Measurements from ENCODE around the gene KIAA0513.

KIAA0513 gene

DNA sequence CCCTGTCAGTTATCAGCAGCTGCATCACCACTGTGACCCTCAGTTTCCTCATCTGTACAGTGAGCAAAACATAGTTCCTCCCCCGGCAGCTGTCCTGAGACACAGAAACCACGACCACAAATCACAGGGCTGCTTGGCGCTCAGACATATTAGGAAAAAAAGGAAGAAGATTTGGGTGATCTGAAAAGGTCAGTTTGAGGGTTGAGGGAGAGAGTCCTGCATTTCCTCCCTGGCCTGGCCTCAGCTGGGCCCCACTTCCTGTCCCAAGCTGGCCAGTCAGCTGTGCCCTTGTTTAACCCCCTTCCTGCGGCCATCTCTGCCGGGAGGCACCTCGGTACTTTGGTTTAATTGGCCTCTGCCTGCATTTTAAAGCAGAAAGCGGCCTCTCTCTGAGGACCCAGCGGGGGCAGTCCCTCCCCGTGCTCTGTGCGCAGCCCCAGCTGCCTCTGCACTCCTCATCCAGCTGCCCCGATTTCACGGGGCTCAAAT lies 108.7 kb downstream of the KIAA0513 start:
- no peaks in the 10 kb centered on the region for H3K36me3 ChIP-seq (ENCODE audit: insufficient read depth, low read length)
- H3K9ac ChIP-seq (ENCODE audit: low read length): no peak overlapping the region
- H4K20me1 ChIP-seq (ENCODE audit: insufficient read depth, low read length): no peaks in the 10 kb centered on the region
- H3K9me2 ChIP-seq (ENCODE audit: low read depth, low read length): no peaks in the 10 kb centered on the region
- H3K4me3 ChIP-seq (ENCODE audit: low read depth, low read length, poor library complexity, severe bottlenecking): no peak overlapping the region
- H3K79me2 ChIP-seq (ENCODE audit: insufficient read depth, low read length): no peaks in the 10 kb centered on the region
- peaks cover 5% of the 10 kb centered on the region; the same call in 1 of the 2 replicates for H3K27me3 ChIP-seq (ENCODE audit: insufficient read depth, low read length)
- no peaks in the 10 kb centered on the region for H3K9me3 ChIP-seq (ENCODE audit: low read length)
- H3K27ac ChIP-seq (ENCODE audit: low read depth, low read length, poor library complexity, severe bottlenecking): no peak overlapping the region
- no peaks in the 10 kb centered on the region for H3F3A ChIP-seq (ENCODE audit: insufficient read depth, low read length)
- H2AFZ ChIP-seq (ENCODE audit: low read length): no peak overlapping the region
- no peaks in the 10 kb centered on the region for H3K4me1 ChIP-seq (ENCODE audit: insufficient read depth, low read length, severe bottlenecking)
- H3K4me2 ChIP-seq (ENCODE audit: low read length): no peak overlapping the region
- TF ChIP-seq, protein P1, sequence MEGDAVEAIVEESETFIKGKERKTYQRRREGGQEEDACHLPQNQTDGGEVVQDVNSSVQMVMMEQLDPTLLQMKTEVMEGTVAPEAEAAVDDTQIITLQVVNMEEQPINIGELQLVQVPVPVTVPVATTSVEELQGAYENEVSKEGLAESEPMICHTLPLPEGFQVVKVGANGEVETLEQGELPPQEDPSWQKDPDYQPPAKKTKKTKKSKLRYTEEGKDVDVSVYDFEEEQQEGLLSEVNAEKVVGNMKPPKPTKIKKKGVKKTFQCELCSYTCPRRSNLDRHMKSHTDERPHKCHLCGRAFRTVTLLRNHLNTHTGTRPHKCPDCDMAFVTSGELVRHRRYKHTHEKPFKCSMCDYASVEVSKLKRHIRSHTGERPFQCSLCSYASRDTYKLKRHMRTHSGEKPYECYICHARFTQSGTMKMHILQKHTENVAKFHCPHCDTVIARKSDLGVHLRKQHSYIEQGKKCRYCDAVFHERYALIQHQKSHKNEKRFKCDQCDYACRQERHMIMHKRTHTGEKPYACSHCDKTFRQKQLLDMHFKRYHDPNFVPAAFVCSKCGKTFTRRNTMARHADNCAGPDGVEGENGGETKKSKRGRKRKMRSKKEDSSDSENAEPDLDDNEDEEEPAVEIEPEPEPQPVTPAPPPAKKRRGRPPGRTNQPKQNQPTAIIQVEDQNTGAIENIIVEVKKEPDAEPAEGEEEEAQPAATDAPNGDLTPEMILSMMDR (IDR thresholded peaks at IDR 0.05; ENCODE audit: low read length): no peak
- TF ChIP-seq EZH2 (IDR thresholded peaks at IDR 0.05; ENCODE audit: borderline replicate concordance, low read length): no peak

DNA sequence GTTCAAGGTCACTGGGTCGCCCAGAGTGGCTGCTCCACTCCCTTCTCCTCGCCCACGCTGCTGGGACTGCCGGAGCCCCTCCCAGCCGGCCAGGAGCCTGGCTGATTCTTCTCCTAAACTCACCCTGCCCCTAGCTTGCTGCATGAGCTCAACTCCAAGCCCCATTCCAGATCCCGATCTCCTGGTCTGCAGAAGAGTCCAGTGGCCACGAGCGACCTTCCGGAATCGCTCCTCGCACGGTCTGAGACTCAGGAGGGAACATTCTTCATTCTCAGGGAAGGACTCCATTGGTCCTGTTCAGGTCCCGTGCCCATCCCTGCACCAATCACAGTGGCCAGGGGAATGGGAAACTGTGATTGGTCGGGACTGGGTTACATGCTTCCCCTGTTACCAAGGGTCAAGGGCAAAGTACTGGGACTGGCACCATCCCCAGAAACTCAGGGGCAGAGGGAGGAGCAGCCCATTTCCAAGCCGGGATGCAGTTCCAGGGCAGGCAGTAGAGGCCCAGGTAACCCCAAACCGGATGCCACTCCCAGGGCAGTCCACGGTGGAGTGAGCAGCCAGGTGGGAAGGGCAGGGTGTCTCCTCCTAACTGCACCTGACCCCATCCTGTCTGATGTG lies 109.2 kb downstream of the KIAA0513 start:
- Histone ChIP-seq H3K4me2 (ENCODE audit: low read length) (no peak overlapping the region), H2AFZ (ENCODE audit: low read length) (no peak overlapping the region), H3K9me2 (ENCODE audit: low read depth, low read length) (no peaks in the 10 kb centered on the region)

DNA sequence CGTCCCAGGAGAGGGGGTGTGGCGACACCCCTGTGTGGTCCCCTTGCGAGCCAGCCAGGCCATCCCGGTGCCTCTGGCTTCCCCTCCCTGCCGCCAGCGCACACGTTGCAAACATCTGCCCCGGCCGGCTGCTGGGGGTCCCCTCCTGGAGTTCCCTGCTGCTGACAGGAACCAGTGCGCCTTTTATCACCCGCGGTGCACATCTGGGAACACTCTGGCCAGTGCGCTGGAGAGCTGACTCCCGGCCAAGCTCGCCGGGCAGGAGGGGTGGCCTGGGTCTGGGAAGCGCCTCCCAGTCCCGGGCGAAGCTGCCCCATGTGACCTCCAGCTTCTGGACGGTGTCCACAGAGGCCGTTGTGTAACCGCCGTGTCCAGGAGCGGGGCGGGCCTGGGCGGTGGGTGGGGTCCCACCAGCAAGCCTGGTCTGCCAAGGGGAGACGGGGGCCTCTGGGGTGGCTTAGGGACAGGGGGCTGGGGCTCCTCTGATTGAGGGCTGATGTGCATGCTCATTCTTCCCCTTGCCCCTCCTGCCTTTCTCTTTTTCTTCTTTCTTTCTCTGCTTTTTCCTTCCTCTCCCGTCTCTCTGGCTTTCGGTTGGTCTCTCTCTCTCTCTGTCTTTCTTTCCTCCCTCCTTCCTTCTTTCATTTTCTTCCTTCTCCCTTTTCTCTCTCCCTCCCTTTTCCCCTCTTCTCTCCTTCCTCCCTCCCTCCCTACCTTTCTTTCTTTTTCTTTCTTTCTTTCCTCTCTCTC lies 109.9 kb downstream of the KIAA0513 start:
- H3K9me2 ChIP-seq (ENCODE audit: low read depth, low read length): no peaks in the 10 kb centered on the region
- no peaks in the 10 kb centered on the region for H3K4me1 ChIP-seq (ENCODE audit: insufficient read depth, low read length, severe bottlenecking)
- no peaks in the 10 kb centered on the region for H3K36me3 ChIP-seq (ENCODE audit: insufficient read depth, low read length)
- no peak overlapping the region for H3K9ac ChIP-seq (ENCODE audit: low read length)
- no peaks in the 10 kb centered on the region for H4K20me1 ChIP-seq (ENCODE audit: insufficient read depth, low read length)
- no peak for TF ChIP-seq EZH2 (IDR thresholded peaks at IDR 0.05; ENCODE audit: borderline replicate concordance, low read length)
- TF ChIP-seq, protein P1 (IDR thresholded peaks at IDR 0.05; ENCODE audit: low read length): no peak
- no peaks in the 10 kb centered on the region for H3F3A ChIP-seq (ENCODE audit: insufficient read depth, low read length)
- no peaks in the 10 kb centered on the region for H3K9me3 ChIP-seq (ENCODE audit: low read length)
- H3K79me2 ChIP-seq (ENCODE audit: insufficient read depth, low read length): no peaks in the 10 kb centered on the region
- H3K27me3 ChIP-seq (ENCODE audit: insufficient read depth, low read length): peaks cover 5% of the 10 kb centered on the region; the same call in 1 of the 2 replicates
- no peak overlapping the region for H3K27ac ChIP-seq (ENCODE audit: low read depth, low read length, poor library complexity, severe bottlenecking)
- no peak overlapping the region for H2AFZ ChIP-seq (ENCODE audit: low read length)
- no peak overlapping the region for H3K4me3 ChIP-seq (ENCODE audit: low read depth, low read length, poor library complexity, severe bottlenecking)
- H3K4me2 ChIP-seq (ENCODE audit: low read length): no peak overlapping the region

More for the DNA sequence above, 109.2 kb downstream of the KIAA0513 start:
- Histone ChIP-seq H3K36me3 (ENCODE audit: insufficient read depth, low read length) (no peaks in the 10 kb centered on the region), H3F3A (ENCODE audit: insufficient read depth, low read length) (no peaks in the 10 kb centered on the region), H3K4me1 (ENCODE audit: insufficient read depth, low read length, severe bottlenecking) (no peaks in the 10 kb centered on the region), H4K20me1 (ENCODE audit: insufficient read depth, low read length) (no peaks in the 10 kb centered on the region), H3K27ac (ENCODE audit: low read depth, low read length, poor library complexity, severe bottlenecking) (no peak overlapping the region), H3K9ac (ENCODE audit: low read length) (no peak overlapping the region), H3K4me3 (ENCODE audit: low read depth, low read length, poor library complexity, severe bottlenecking) (no peak overlapping the region), H3K27me3 (ENCODE audit: insufficient read depth, low read length) (peaks cover 5% of the 10 kb centered on the region; the same call in 1 of the 2 replicates), H3K79me2 (ENCODE audit: insufficient read depth, low read length) (no peaks in the 10 kb centered on the region), H3K9me3 (ENCODE audit: low read length) (no peaks in the 10 kb centered on the region)
- TF ChIP-seq, protein P1 (IDR thresholded peaks at IDR 0.05; ENCODE audit: low read length): no peak
- no peak for TF ChIP-seq EZH2 (IDR thresholded peaks at IDR 0.05; ENCODE audit: borderline replicate concordance, low read length)

Measured in OCI-LY1 (cell line).